ENCODE data around the gene HPCA. TPM values are rescaled to one million over a fixed set of nuclear protein-coding genes. Genes with fewer than 3 reads are reported as not detected.
A peak's percentile ranks its signal among the peaks of the same experiment; 100 is the strongest.

HPCA gene
- total RNA-seq, 1 donor from 2014 or later: not detected

- peak; percentile 58 for DNase-seq
These were observed 14.7 kb upstream of the HPCA start for GRCh38 chr1:32871364-32872191.

- DNase-seq: no peak
These were observed 14.2 kb upstream of the HPCA start for GRCh38 chr1:32872192-32872460.

- DNase-seq: no peak
These were observed 12.8 kb upstream of the HPCA start for GRCh38 chr1:32873484-32873883.

- DNase-seq: no peak
These were observed 11.2 kb upstream of the HPCA start for GRCh38 chr1:32874860-32875752.

- no peak for DNase-seq
These were observed 9.7 kb upstream of the HPCA start for GRCh38 chr1:32876341-32877210.

- DNase-seq: no peak
These were observed 8.8 kb upstream of the HPCA start for GRCh38 chr1:32877211-32878110.

- DNase-seq: no peak
These were observed 8.1 kb upstream of the HPCA start for GRCh38 chr1:32878183-32878582.

GRCh38 chr1:32878637-32879041, 7.7 kb upstream of the HPCA start:
- DNase-seq: no peak

GRCh38 chr1:32881291-32881690, 5.0 kb upstream of the HPCA start:
- DNase-seq: no peak

GRCh38 chr1:32881871-32882850, 4.1 kb upstream of the HPCA start:
- no peak for DNase-seq

- no peak for DNase-seq
These were observed 2.8 kb upstream of the HPCA start for GRCh38 chr1:32883338-32884031.

- DNase-seq: no peak
These were observed 2.3 kb upstream of the HPCA start for GRCh38 chr1:32884032-32884372.

GRCh38 chr1:32884726-32885125, 1.6 kb upstream of the HPCA start:
- DNase-seq: no peak

- no peak for DNase-seq
These were observed 651 bp upstream of the HPCA start for GRCh38 chr1:32885676-32886003.

- DNase-seq: no peak
These were observed 630 bp downstream of the HPCA start for GRCh38 chr1:32886828-32887414.

- no peak for DNase-seq
These were observed 1.3 kb downstream of the HPCA start for GRCh38 chr1:32887623-32888022.

GRCh38 chr1:32888134-32888533, 1.8 kb downstream of the HPCA start:
- no peak for DNase-seq

- DNase-seq: no peak
These were observed 2.6 kb downstream of the HPCA start for GRCh38 chr1:32888677-32889420.

Measured in skin of body (tissue), 2 donors.